Mesenchymal stem cell (in vitro differentiated cells and primary cell): Measurements from ENCODE around the gene NEK1.

Experiments used
- DNase-seq: peaks from one replicate; pipeline ENCODE4 v3.0.0-alpha.2; 2013
- H2AFZ ChIP-seq: one replicate; pipeline ENCODE4 v1.6.1; 2013; ENCODE audit warnings: low read depth, mild to moderate bottlenecking, control low read depth, inconsistent platforms, low read length, moderate library complexity
- H2AK5ac ChIP-seq: 2 replicates; pipeline ENCODE4 v1.6.1; 2013; ENCODE audit warnings: low read length, moderate library complexity, mild to moderate bottlenecking, inconsistent platforms; ENCODE audit not compliant: severe bottlenecking
- H2BK120ac ChIP-seq: one replicate; pipeline ENCODE4 v1.6.1; 2013; ENCODE audit warnings: low read depth, mild to moderate bottlenecking, inconsistent platforms, low read length, moderate library complexity
- H2BK12ac ChIP-seq, 2 experiments: one replicate each; pipeline ENCODE4 v1.6.1; 2013; ENCODE audit warnings: inconsistent platforms in 2 of 2, low read length in 2 of 2, mild to moderate bottlenecking in 2 of 2, moderate library complexity in 2 of 2, control low read depth in 1 of 2
- H2BK15ac ChIP-seq: one replicate; pipeline ENCODE4 v1.6.1; 2013; ENCODE audit warnings: mild to moderate bottlenecking, low read depth, inconsistent platforms; ENCODE audit not compliant: poor library complexity, severe bottlenecking
- H2BK5ac ChIP-seq: 2 replicates; pipeline ENCODE4 v1.6.1; 2013; ENCODE audit warnings: low read depth, mild to moderate bottlenecking, low read length, control low read depth, inconsistent platforms; ENCODE audit not compliant: poor library complexity, severe bottlenecking
- H3K14ac ChIP-seq, 2 experiments: one replicate each; pipeline ENCODE4 v1.6.1; 2013; ENCODE audit warnings: inconsistent platforms in 2 of 2, low read length in 2 of 2, control low read depth in 1 of 2, mild to moderate bottlenecking in 1 of 2, moderate library complexity in 1 of 2
- H3K18ac ChIP-seq, 2 experiments: one replicate each; pipeline ENCODE4 v1.6.1; 2013; ENCODE audit warnings: inconsistent platforms in 2 of 2, low read length in 2 of 2, control low read depth in 1 of 2, low read depth in 1 of 2, mild to moderate bottlenecking in 1 of 2
- H3K23ac ChIP-seq, 2 experiments: one replicate each; pipeline ENCODE4 v1.6.1; 2013; ENCODE audit warnings: inconsistent platforms in 2 of 2, low read length in 2 of 2, mild to moderate bottlenecking in 2 of 2, moderate library complexity in 2 of 2, control low read depth in 1 of 2
- H3K27ac ChIP-seq: 2 replicates; pipeline ENCODE4 v1.5.1; 2013; ENCODE audit warnings: mild to moderate bottlenecking, moderate library complexity, low read length, control low read depth, inconsistent platforms; ENCODE audit not compliant: poor library complexity, severe bottlenecking
- H3K27me3 ChIP-seq, 2 experiments: 2 replicates each; pipeline versions ENCODE4 v1.6.1 to v1.7.0; 2013; ENCODE audit warnings: low read length in 2 of 2, mild to moderate bottlenecking in 2 of 2, moderate library complexity in 2 of 2, control low read depth in 1 of 2, inconsistent platforms in 1 of 2; ENCODE audit not compliant: control insufficient read depth in 1 of 2, insufficient read depth in 1 of 2
- H3K36me3 ChIP-seq, 2 experiments: 2 replicates each; pipeline versions ENCODE4 v1.6.1 to v1.7.0; 2013; ENCODE audit warnings: low read length in 2 of 2, control low read depth in 1 of 2, inconsistent platforms in 1 of 2, low read depth in 1 of 2, mild to moderate bottlenecking in 1 of 2; ENCODE audit not compliant: insufficient read depth in 2 of 2, control insufficient read depth in 1 of 2
- H3K4ac ChIP-seq, 2 experiments: one replicate each; pipeline ENCODE4 v1.6.1; 2013; ENCODE audit warnings: inconsistent platforms in 2 of 2, low read length in 2 of 2, mild to moderate bottlenecking in 2 of 2, moderate library complexity in 2 of 2, control low read depth in 1 of 2, low read depth in 1 of 2
- H3K4me1 ChIP-seq: 2 replicates; pipeline ENCODE4 v1.6.1; 2013; ENCODE audit warnings: low read depth, low read length, control low read depth; ENCODE audit not compliant: control insufficient read depth, insufficient read depth
- H3K4me2 ChIP-seq: 2 replicates; pipeline ENCODE4 v1.6.1; 2013; ENCODE audit warnings: low read length, mild to moderate bottlenecking, inconsistent platforms; ENCODE audit not compliant: poor library complexity, severe bottlenecking
- H3K4me3 ChIP-seq, 2 experiments: 2 replicates each; pipeline versions ENCODE4 v1.5.1 to v1.7.0; 2013; ENCODE audit warnings: low read length in 2 of 2, mild to moderate bottlenecking in 2 of 2, control low read depth in 1 of 2, low read depth in 1 of 2; ENCODE audit not compliant: insufficient read depth in 1 of 2
- H3K79me1 ChIP-seq: replicated peaks from 2 replicates; pipeline ENCODE4 v1.6.1; 2013; ENCODE audit warnings: mild to moderate bottlenecking, control low read depth, low read length, inconsistent platforms; ENCODE audit not compliant: poor library complexity, severe bottlenecking
- H3K9ac ChIP-seq: 2 replicates; pipeline ENCODE4 v1.7.0; 2013; ENCODE audit warnings: mild to moderate bottlenecking, low read length, moderate library complexity
- H3K9me3 ChIP-seq: 2 replicates; pipeline ENCODE4 v1.7.0; 2013; ENCODE audit warnings: mild to moderate bottlenecking, low read length; ENCODE audit not compliant: control insufficient read depth
- H4K8ac ChIP-seq: one replicate; pipeline ENCODE4 v1.6.1; 2013; ENCODE audit warnings: inconsistent platforms, mild to moderate bottlenecking, low read length, moderate library complexity
- H4K91ac ChIP-seq: one replicate; pipeline ENCODE4 v1.6.1; 2013; ENCODE audit warnings: mild to moderate bottlenecking, low read length, inconsistent platforms
- WGBS: methylation state at CpG from one replicate; pipeline ENCODE4 v1.1.7; 2013; ENCODE audit warnings: mixed read lengths; 5-methylcytosine and 5-hydroxymethylcytosine counted together

Gene NEK1

GRCh38 chr4:169621731-169622492, 9.5 kb upstream of the NEK1 start:
- H3K9ac ChIP-seq, result peak overlapping the region; percentile 99
- H3K18ac ChIP-seq, result no peak overlapping the region
- no peak overlapping the region for H2AFZ ChIP-seq
- H3K36me3 ChIP-seq, result peaks cover 0 to 2% of the 10 kb centered on the region in 2 experiments
- no peak overlapping the region for H4K8ac ChIP-seq
- no peak overlapping the region for H2BK15ac ChIP-seq
- no peak overlapping the region for H3K4ac ChIP-seq
- H3K27me3 ChIP-seq, result no peaks in the 10 kb centered on the region
- peak; percentile 94 for DNase-seq
- H4K91ac ChIP-seq, result no peak overlapping the region
- peaks cover 1% of the 10 kb centered on the region for H3K4me1 ChIP-seq
- H2BK12ac ChIP-seq, result no peak overlapping the region
- H2AK5ac ChIP-seq, result no peak overlapping the region
- H3K23ac ChIP-seq, result no peak overlapping the region
- H2BK5ac ChIP-seq, result peak overlapping the region; percentile 24
- peaks cover 5% of the 10 kb centered on the region for H3K79me1 ChIP-seq
- H3K27ac ChIP-seq, result no peak overlapping the region
- 2% methylated on average over 3 of the region's 6 CpGs for WGBS
- H3K9me3 ChIP-seq, result no peaks in the 10 kb centered on the region
- no peak overlapping the region for H3K14ac ChIP-seq
- peak overlapping the region; percentile 70 for H3K4me2 ChIP-seq
- H3K4me3 ChIP-seq, result peak overlapping the region in 1 of 2 experiments; percentile 94
- no peak overlapping the region for H2BK120ac ChIP-seq

- no peak overlapping the region for H2BK12ac ChIP-seq
- no peaks in the 10 kb centered on the region for H3K9me3 ChIP-seq
- H2BK120ac ChIP-seq, result peak overlapping the region; percentile 76
- H3K27me3 ChIP-seq, result no peaks in the 10 kb centered on the region
- peak overlapping the region in 1 of 2 experiments; percentile 93 for H3K23ac ChIP-seq
- peak overlapping the region; percentile 52 to 94 for H3K4me3 ChIP-seq
- no peak overlapping the region for H4K8ac ChIP-seq
- WGBS, result 2% methylated on average over 12 of the region's 14 CpGs
- peak overlapping the region; percentile 77 for H2BK5ac ChIP-seq
- H4K91ac ChIP-seq, result no peak overlapping the region
- peak overlapping the region; percentile 53 for H2AK5ac ChIP-seq
- peak overlapping the region; percentile 73 to 93 for H3K4ac ChIP-seq
- peak; percentile 61 for DNase-seq
- peak overlapping the region; percentile 87 for H3K27ac ChIP-seq
- H3K4me1 ChIP-seq, result peaks cover 1% of the 10 kb centered on the region
- H2AFZ ChIP-seq, result no peak overlapping the region
- H3K18ac ChIP-seq, result peak overlapping the region; percentile 87
- peaks cover 0 to 2% of the 10 kb centered on the region in 2 experiments for H3K36me3 ChIP-seq
- no peak overlapping the region for H2BK15ac ChIP-seq
- H3K14ac ChIP-seq, result peak overlapping the region in 1 of 2 experiments; percentile 48
- H3K9ac ChIP-seq, result peak overlapping the region; percentile 99
- peak overlapping the region; percentile 74 for H3K4me2 ChIP-seq
- peaks cover 2% of the 10 kb centered on the region for H3K79me1 ChIP-seq
Measured at GRCh38 chr4:169620880-169621248, 8.5 kb upstream of the NEK1 start.

- peak within 1 kb of the TSS; percentile 80 for H3K4me2 ChIP-seq
- peak within 1 kb of the TSS; percentile 76 for H2BK120ac ChIP-seq
- DNase-seq, result peak; percentile 99
- peak within 1 kb of the TSS; percentile 73 to 93 for H3K4ac ChIP-seq
- H3K27me3 ChIP-seq, result no peaks in the 10 kb centered on the region
- H2BK12ac ChIP-seq, result peak within 1 kb of the TSS in 1 of 2 experiments; percentile 57
- H4K8ac ChIP-seq, result no peak within 1 kb of the TSS
- H3K18ac ChIP-seq, result peak within 1 kb of the TSS; percentile 87 to 92
- peak within 1 kb of the TSS in 1 of 2 experiments; percentile 93 for H3K23ac ChIP-seq
- peaks cover 0 to 2% of the 10 kb centered on the region in 2 experiments for H3K36me3 ChIP-seq
- H3K4me1 ChIP-seq, result no peaks in the 10 kb centered on the region
- H3K9ac ChIP-seq, result peak within 1 kb of the TSS; percentile 99
- H3K14ac ChIP-seq, result peak within 1 kb of the TSS in 1 of 2 experiments; percentile 72
- peak within 1 kb of the TSS; percentile 72 to 94 for H3K4me3 ChIP-seq
- peak within 1 kb of the TSS; percentile 72 for H2AFZ ChIP-seq
- no peaks in the 10 kb centered on the region for H3K9me3 ChIP-seq
- peak within 1 kb of the TSS; percentile 53 for H2AK5ac ChIP-seq
- no peak within 1 kb of the TSS for H2BK15ac ChIP-seq
- H4K91ac ChIP-seq, result peak within 1 kb of the TSS; percentile 22
- under 1% methylated on average over 63 of the region's 67 CpGs for WGBS
- no peaks in the 10 kb centered on the region for H3K79me1 ChIP-seq
- peak within 1 kb of the TSS; percentile 87 for H3K27ac ChIP-seq
- H2BK5ac ChIP-seq, result peak within 1 kb of the TSS; percentile 77
Measured at GRCh38 chr4:169619958-169620879, 7.8 kb upstream of the NEK1 start, which contains the start of gene CLCN3. Gene CLCN3 (plus strand): TSS chr4:169620578. CDS start chr4:169635929, 15,351 bp downstream.
